HepG2 (cell line): ENCODE measurements around the gene TRPM5. TPM values are rescaled to one million over a fixed set of nuclear protein-coding genes. Genes with fewer than 3 reads are reported as not detected.

Experiments used
- AGO1 ChIP-seq: fragments of 200-400 bp; formaldehyde crosslinking; IDR thresholded peaks from 2 replicates; pipeline ENCODE4 v1.6.1; 2017; ENCODE audit warnings: mild to moderate bottlenecking, low read depth, low read length, moderate library complexity; ENCODE audit not compliant: poor library complexity, severe bottlenecking
- AKAP8 ChIP-seq: sonication (generic); formaldehyde crosslinking; IDR thresholded peaks from 2 replicates; pipeline ENCODE4 v1.5.1; 2020; ENCODE audit warnings: mild to moderate bottlenecking, missing genetic modification reagents
- ARNTL ChIP-seq: sonication (generic); formaldehyde crosslinking; IDR thresholded peaks from 2 replicates; pipeline ENCODE4 v1.4.0; 2020; ENCODE audit warnings: mild to moderate bottlenecking, missing genetic modification reagents
- BATF2 ChIP-seq: sonication (generic); formaldehyde crosslinking; IDR thresholded peaks from 2 replicates; pipeline ENCODE4 v1.8.0; 2022; ENCODE audit warnings: mild to moderate bottlenecking, missing genetic modification reagents, moderate library complexity
- HOXA9 ChIP-seq: sonication (generic); formaldehyde crosslinking; IDR thresholded peaks from 2 replicates; pipeline ENCODE4 v1.8.1; 2022; ENCODE audit warnings: missing genetic modification reagents, mild to moderate bottlenecking, moderate library complexity, borderline replicate concordance
- IKZF5 ChIP-seq: IDR thresholded peaks from 2 replicates; pipeline ENCODE4 v1.6.1; 2018; ENCODE audit warnings: missing genetic modification reagents, mild to moderate bottlenecking, missing compliant biosample characterization
- LRRFIP1 ChIP-seq: sonication (generic); formaldehyde crosslinking; conservative IDR thresholded peaks from 2 replicates; pipeline ENCODE4 v1.4.0; 2020; ENCODE audit warnings: missing genetic modification reagents
- PPARG ChIP-seq: conservative IDR thresholded peaks from 2 replicates; pipeline ENCODE4 v1.6.1; 2016; ENCODE audit warnings: missing biosample characterization, missing genetic modification reagents
- PRDM15 ChIP-seq: sonication (generic); formaldehyde crosslinking; IDR thresholded peaks from 2 replicates; pipeline ENCODE4 v1.4.0; 2020; ENCODE audit warnings: missing genetic modification reagents
- U2AF1 ChIP-seq: fragments of 200-400 bp; formaldehyde crosslinking; optimal IDR thresholded peaks from 2 replicates; pipeline ENCODE3; 2017; ENCODE audit warnings: mild to moderate bottlenecking, low read depth, low read length
- ZNF136 ChIP-seq: sonication (generic); formaldehyde crosslinking; IDR thresholded peaks from 2 replicates; pipeline ENCODE4 v1.8.1; 2022; ENCODE audit warnings: low read depth, mild to moderate bottlenecking, moderate library complexity, missing genetic modification reagents
- ZNF33A ChIP-seq: sonication (generic); formaldehyde crosslinking; IDR thresholded peaks from 2 replicates; pipeline ENCODE4 v1.5.1; 2020; ENCODE audit warnings: missing genetic modification reagents, mild to moderate bottlenecking, moderate library complexity, borderline replicate concordance
- ZNF34 ChIP-seq: sonication (generic); formaldehyde crosslinking; IDR thresholded peaks from 2 replicates; pipeline ENCODE4 v1.4.0; 2020; ENCODE audit warnings: mild to moderate bottlenecking, missing genetic modification reagents, borderline replicate concordance
- ZNF512 ChIP-seq: sonication (generic); formaldehyde crosslinking; IDR thresholded peaks from 2 replicates; pipeline ENCODE4 v1.4.0; 2020; ENCODE audit warnings: mild to moderate bottlenecking, missing genetic modification reagents
- ZNF841 ChIP-seq: sonication (generic); formaldehyde crosslinking; IDR thresholded peaks from 2 replicates; pipeline ENCODE4 v1.8.1; 2023; ENCODE audit warnings: missing genetic modification reagents, borderline replicate concordance
- ZXDC ChIP-seq: sonication (generic); formaldehyde crosslinking; IDR thresholded peaks from 2 replicates; pipeline ENCODE4 v1.5.0; 2020; ENCODE audit warnings: mild to moderate bottlenecking, missing genetic modification reagents
- polyA plus RNA-seq, 8 experiments: library from polyadenylated mRNA; depleted of rRNA in 3 of 8; stranded (reverse) in 7 of 8; unstranded in 1 of 8; fragments of >200 nt; fragmentation: Illumina TruSeq in 4 of 8; extraction: Trizol in 4 of 8; gene quantifications; 2 replicates each; pipeline versions ENCODE4 v1.2.1 to v1.2.3, GENCODE V29; 2011 to 2016; ENCODE audit warnings: low read depth in 4 of 8, missing spikeins in 1 of 8, mixed read lengths in 1 of 8; ENCODE audit not compliant: insufficient read depth in 1 of 8
- total RNA-seq, 5 experiments: library from RNA; depleted of rRNA; stranded (reverse); fragments of >200 nt; fragmentation: Illumina TruSeq; extraction: Trizol; gene quantifications; 2 replicates each; pipeline ENCODE4 v1.2.3, GENCODE V29; 2016; ENCODE audit warnings: low read depth in 1 of 5

Gene TRPM5
- total and polyA plus RNA-seq, 2 of the 13 experiments (the other 11 are each of a cell fraction or from before 2014, with no cell fraction given) = 0.12 TPM; not detected in 1

- TF ChIP-seq ZNF34 (CRISPR knock-in tag) (no peak), ZNF512 (CRISPR knock-in tag) (no peak), HOXA9 (CRISPR knock-in tag) (no peak), ZNF841 (CRISPR knock-in tag) (no peak), PPARG (CRISPR knock-in tag) (no peak), PRDM15 (CRISPR knock-in tag) (no peak), ARNTL (CRISPR knock-in tag) (no peak), BATF2 (CRISPR knock-in tag) (no peak), ZXDC (no peak), AGO1 (no peak), ZNF136 (CRISPR knock-in tag) (no peak), LRRFIP1 (CRISPR knock-in tag) (no peak), AKAP8 (CRISPR knock-in tag) (no peak), U2AF1 (no peak), ZNF33A (CRISPR knock-in tag) (no peak), IKZF5 (CRISPR knock-in tag) (no peak)
Measured at GRCh38 chr11:2400762-2401435, 43.4 kb downstream of the TRPM5 start (continued).
